Neural cell (in vitro differentiated cells): ENCODE results near the gene PSMD11. TPM values are rescaled to one million over a fixed set of nuclear protein-coding genes. Genes with fewer than 3 reads are reported as not detected.

Experiments used
- H2AFZ ChIP-seq: fragments of 200-600, 300-800 bp; sonication (generic), shearing (Covaris generic); 2 replicates; pipeline ENCODE4 v1.6.0; 2014; ENCODE audit warnings: low read depth, mild to moderate bottlenecking, antibody characterized with exemption, low read length, moderate library complexity
- H3F3A ChIP-seq: fragments of 200-600 bp; shearing (Covaris generic); 2 replicates; pipeline ENCODE4 v1.6.1; 2016; ENCODE audit warnings: mild to moderate bottlenecking, moderate library complexity, mixed read lengths, antibody characterized with exemption, low read length; ENCODE audit not compliant: insufficient read depth, poor library complexity, severe bottlenecking
- H3K27ac ChIP-seq: fragments of 200-600, 300-800 bp; sonication (generic), shearing (Covaris generic); 2 replicates; pipeline ENCODE4 v1.5.1; 2014; ENCODE audit warnings: mild to moderate bottlenecking, low read length, moderate library complexity
- H3K27me3 ChIP-seq: fragments of 300-800, 200-600 bp; sonication (generic), shearing (Covaris generic); 2 replicates; pipeline ENCODE4 v1.6.0; 2014; ENCODE audit warnings: mild to moderate bottlenecking, low read depth, low read length, moderate library complexity; ENCODE audit not compliant: insufficient read depth
- H3K36me3 ChIP-seq: fragments of 300-800, 200-600 bp; sonication (generic), shearing (Covaris generic); 2 replicates; pipeline ENCODE4 v1.5.1; 2014; ENCODE audit warnings: mild to moderate bottlenecking, antibody characterized with exemption, low read length, moderate library complexity; ENCODE audit not compliant: insufficient read depth
- H3K4me2 ChIP-seq: fragments of 300-800, 200-600 bp; sonication (generic), shearing (Covaris generic); 2 replicates; pipeline ENCODE4 v1.6.0; 2014; ENCODE audit warnings: mild to moderate bottlenecking, low read length
- H3K4me3 ChIP-seq: fragments of 300-800, 200-600 bp; sonication (generic), shearing (Covaris generic); 2 replicates; pipeline ENCODE4 v1.5.1; 2014; ENCODE audit warnings: mild to moderate bottlenecking, low read length, moderate library complexity
- H3K79me2 ChIP-seq: fragments of 200-600 bp; shearing (Covaris generic); replicated peaks from 2 replicates; pipeline ENCODE4 v1.6.0; 2014; ENCODE audit warnings: mild to moderate bottlenecking, low read length, moderate library complexity; ENCODE audit not compliant: insufficient read depth
- H3K9ac ChIP-seq: fragments of 300-800, 200-600 bp; sonication (generic), shearing (Covaris generic); 2 replicates; pipeline ENCODE4 v1.6.1; 2016; ENCODE audit warnings: mild to moderate bottlenecking, low read length, mixed read lengths
- H3K9me2 ChIP-seq: fragments of 200-600 bp; shearing (Covaris generic); 2 replicates; pipeline ENCODE4 v1.6.1; 2016; ENCODE audit warnings: mild to moderate bottlenecking, low read length, mixed read lengths; ENCODE audit not compliant: insufficient read depth
- H3K9me3 ChIP-seq: fragments of 200-600, 300-800 bp; sonication (generic), shearing (Covaris generic); 2 replicates; pipeline ENCODE4 v1.6.1; 2016; ENCODE audit warnings: mild to moderate bottlenecking, mixed run types, low read length, moderate library complexity, mixed read lengths
- H4K20me1 ChIP-seq: fragments of 200-600 bp; shearing (Covaris generic); 2 replicates; pipeline ENCODE4 v1.6.1; 2016; ENCODE audit warnings: mild to moderate bottlenecking, mixed run types; ENCODE audit not compliant: insufficient read depth
- EP300 ChIP-seq: fragments of 450-650 bp; conservative IDR thresholded peaks from 2 replicates; pipeline ENCODE4 v1.6.1; 2014; ENCODE audit warnings: antibody characterized with exemption, mild to moderate bottlenecking, moderate library complexity; ENCODE audit not compliant: poor library complexity, severe bottlenecking
- EZH2 ChIP-seq: fragments of 200-600, 300-800 bp; shearing (Covaris generic), sonication (generic); IDR thresholded peaks from 2 replicates; pipeline ENCODE4 v1.6.1; 2014; ENCODE audit warnings: antibody characterized with exemption, low read length, borderline replicate concordance, mild to moderate bottlenecking; ENCODE audit not compliant: insufficient read depth, poor library complexity, severe bottlenecking
- MXI1 ChIP-seq: fragments of 450-650 bp; conservative IDR thresholded peaks from 2 replicates; pipeline ENCODE4 v1.6.1; 2014; ENCODE audit warnings: antibody characterized with exemption, mild to moderate bottlenecking; ENCODE audit not compliant: poor library complexity, severe bottlenecking
- POLR2AphosphoS5 ChIP-seq: IDR thresholded peaks from 2 replicates; pipeline ENCODE4 v1.6.1; 2012
- RAD21 ChIP-seq: fragments of 450-650 bp; conservative IDR thresholded peaks from 2 replicates; pipeline ENCODE4 v1.6.1; 2014; ENCODE audit warnings: antibody characterized with exemption, mild to moderate bottlenecking, moderate library complexity
- SMC3 ChIP-seq: fragments of 450-650 bp; conservative IDR thresholded peaks from 2 replicates; pipeline ENCODE4 v1.6.1; 2014; ENCODE audit warnings: antibody characterized with exemption, mild to moderate bottlenecking, moderate library complexity; ENCODE audit not compliant: poor library complexity
- TAF1 ChIP-seq: IDR thresholded peaks from 2 replicates; pipeline ENCODE4 v1.6.1; 2012; ENCODE audit warnings: low read depth
- polyA plus RNA-seq: library from polyadenylated mRNA; depleted of rRNA; stranded (reverse); fragments of >200 nt; gene quantifications from 2 replicates; pipeline ENCODE4 v1.2.3, GENCODE V29; 2014
- TF ChIP-seq, protein P1 (sequence below): IDR thresholded peaks from 2 replicates; pipeline ENCODE4 v1.6.1; 2012; ENCODE audit warnings: borderline replicate concordance

PSMD11 gene
- polyA plus RNA-seq, 1 donor from 2014 or later = 43.9 TPM

GRCh38 chr17:32518646-32519227 lies 74.4 kb downstream of the PSMD11 start:
- Histone ChIP-seq H3K79me2 (peaks cover 6% of the 10 kb centered on the region), H2AFZ (peak overlapping the region; percentile 67), H3K27me3 (no peaks in the 10 kb centered on the region), H3K9ac (peak overlapping the region; percentile 98), H3K4me2 (peak overlapping the region; percentile 85), H3K4me3 (peak overlapping the region; percentile 67), H4K20me1 (no peaks in the 10 kb centered on the region), H3K9me3 (no peaks in the 10 kb centered on the region), H3F3A (peaks cover 8% of the 10 kb centered on the region), H3K36me3 (no peaks in the 10 kb centered on the region), H3K9me2 (no peaks in the 10 kb centered on the region), H3K27ac (peak overlapping the region; percentile 100)
- no peak for TF ChIP-seq POLR2AphosphoS5
- peak; percentile 3 for TF ChIP-seq SMC3
- peak; percentile 1 for TF ChIP-seq TAF1

DNA sequence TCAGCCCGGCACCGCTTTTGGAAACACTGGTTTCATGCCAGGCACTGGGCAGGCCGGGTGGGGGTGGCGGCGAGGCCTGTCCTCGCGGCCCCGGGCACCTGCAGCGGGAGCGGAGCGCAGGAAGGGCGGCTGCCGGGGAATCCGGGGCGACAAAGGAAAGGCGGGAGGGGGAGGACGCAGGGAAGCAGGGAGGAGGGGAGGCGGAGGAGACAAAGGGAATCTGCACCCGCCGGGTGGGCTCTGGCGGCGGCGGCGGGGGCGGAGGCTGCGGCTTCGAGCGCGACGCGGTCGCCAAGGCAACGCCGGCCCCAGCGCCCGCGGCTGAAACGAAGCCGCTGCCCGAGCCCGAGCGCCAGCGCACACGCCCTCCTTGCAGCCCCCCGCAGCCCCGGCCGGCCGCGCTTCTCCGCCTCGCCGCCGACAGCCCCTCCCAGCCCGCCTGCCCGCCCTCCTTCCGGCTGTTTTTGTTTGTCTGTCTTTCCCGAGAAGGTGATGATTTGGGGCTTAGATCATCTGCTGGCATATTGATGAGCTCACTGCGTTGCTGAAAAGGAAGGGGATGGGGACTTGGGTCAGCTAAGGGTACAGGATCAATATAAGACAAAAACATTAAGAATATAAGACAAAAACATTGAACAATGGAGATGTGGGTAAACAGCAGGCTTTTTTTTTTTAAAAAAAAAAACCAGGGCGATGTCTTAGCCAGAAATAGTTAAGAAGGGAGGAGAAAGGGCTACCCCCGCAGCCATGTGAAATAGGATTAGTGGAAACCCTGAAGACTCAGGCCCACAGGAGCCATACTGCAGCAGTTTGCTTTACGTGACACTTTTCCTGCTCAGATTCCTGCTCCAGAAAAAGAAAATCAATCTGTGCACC lies 75.2 kb downstream of the PSMD11 start:
- peak overlapping the region; percentile 89 for H3K4me2 ChIP-seq
- H3K27ac ChIP-seq = peak overlapping the region; percentile 100
- H3K9me3 ChIP-seq = no peaks in the 10 kb centered on the region
- no peaks in the 10 kb centered on the region for H3K9me2 ChIP-seq
- peak; percentile 61 for TF ChIP-seq MXI1
- TF ChIP-seq POLR2AphosphoS5 = peak; percentile 88
- TF ChIP-seq, protein P1, sequence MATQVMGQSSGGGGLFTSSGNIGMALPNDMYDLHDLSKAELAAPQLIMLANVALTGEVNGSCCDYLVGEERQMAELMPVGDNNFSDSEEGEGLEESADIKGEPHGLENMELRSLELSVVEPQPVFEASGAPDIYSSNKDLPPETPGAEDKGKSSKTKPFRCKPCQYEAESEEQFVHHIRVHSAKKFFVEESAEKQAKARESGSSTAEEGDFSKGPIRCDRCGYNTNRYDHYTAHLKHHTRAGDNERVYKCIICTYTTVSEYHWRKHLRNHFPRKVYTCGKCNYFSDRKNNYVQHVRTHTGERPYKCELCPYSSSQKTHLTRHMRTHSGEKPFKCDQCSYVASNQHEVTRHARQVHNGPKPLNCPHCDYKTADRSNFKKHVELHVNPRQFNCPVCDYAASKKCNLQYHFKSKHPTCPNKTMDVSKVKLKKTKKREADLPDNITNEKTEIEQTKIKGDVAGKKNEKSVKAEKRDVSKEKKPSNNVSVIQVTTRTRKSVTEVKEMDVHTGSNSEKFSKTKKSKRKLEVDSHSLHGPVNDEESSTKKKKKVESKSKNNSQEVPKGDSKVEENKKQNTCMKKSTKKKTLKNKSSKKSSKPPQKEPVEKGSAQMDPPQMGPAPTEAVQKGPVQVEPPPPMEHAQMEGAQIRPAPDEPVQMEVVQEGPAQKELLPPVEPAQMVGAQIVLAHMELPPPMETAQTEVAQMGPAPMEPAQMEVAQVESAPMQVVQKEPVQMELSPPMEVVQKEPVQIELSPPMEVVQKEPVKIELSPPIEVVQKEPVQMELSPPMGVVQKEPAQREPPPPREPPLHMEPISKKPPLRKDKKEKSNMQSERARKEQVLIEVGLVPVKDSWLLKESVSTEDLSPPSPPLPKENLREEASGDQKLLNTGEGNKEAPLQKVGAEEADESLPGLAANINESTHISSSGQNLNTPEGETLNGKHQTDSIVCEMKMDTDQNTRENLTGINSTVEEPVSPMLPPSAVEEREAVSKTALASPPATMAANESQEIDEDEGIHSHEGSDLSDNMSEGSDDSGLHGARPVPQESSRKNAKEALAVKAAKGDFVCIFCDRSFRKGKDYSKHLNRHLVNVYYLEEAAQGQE = peak; percentile 86
- TF ChIP-seq SMC3 = peak; percentile 48
- peak; percentile 81 for TF ChIP-seq EP300
- TF ChIP-seq EZH2 = no peak
- no peak for TF ChIP-seq TAF1
- peak; percentile 40 for TF ChIP-seq RAD21
- peaks cover 8% of the 10 kb centered on the region for H3F3A ChIP-seq
- H4K20me1 ChIP-seq = no peaks in the 10 kb centered on the region
- peaks cover 6% of the 10 kb centered on the region for H3K79me2 ChIP-seq
- H3K9ac ChIP-seq = peak overlapping the region; percentile 98
- H3K4me3 ChIP-seq = peak overlapping the region; percentile 67
- H3K36me3 ChIP-seq = no peaks in the 10 kb centered on the region
- peak overlapping the region; percentile 67 for H2AFZ ChIP-seq
- no peaks in the 10 kb centered on the region for H3K27me3 ChIP-seq
